HEK293 (cell line): ENCODE results near the gene OLFM1.

ENCODE experiments used
- CTCF ChIA-PET: fragments of 350-600 bp; formaldehyde crosslinking; extraction: SDS; loops from one replicate; lab custom pipeline; 2021; ENCODE audit warnings: antibody characterized with exemption; lab: Yijun Ruan, JAX
- POLR2A ChIA-PET: fragments of 300-600 bp; formaldehyde crosslinking; extraction: SDS; loops from one replicate; lab custom pipeline; 2020; ENCODE audit warnings: antibody characterized with exemption, inconsistent platforms; lab: Yijun Ruan, JAX
- H3K27ac ChIP-seq: fragments of 200-500 bp; sonication (Bioruptor generic); 2 replicates; pipeline ENCODE4 v1.5.1; 2014; ENCODE audit warnings: low read depth, low read length, control low read depth, inconsistent platforms; ENCODE audit errors: extremely low read depth
- H3K36me3 ChIP-seq, 2 experiments: fragments of 200-500 bp in 1 of 2; sonication (Bioruptor generic) in 1 of 2; 1 replicate in 1 of 2; 2 replicates in 1 of 2; pipeline ENCODE4 v1.5.1; 2014 to 2017; ENCODE audit warnings: inconsistent platforms in 2 of 2, low read length in 2 of 2; ENCODE audit not compliant: control insufficient read depth in 2 of 2, insufficient read depth in 1 of 2
- H3K4me1 ChIP-seq: fragments of 200-500 bp; sonication (Bioruptor generic); 2 replicates; pipeline ENCODE4 v1.5.1; 2014; ENCODE audit warnings: mild to moderate bottlenecking, low read length, inconsistent platforms; ENCODE audit not compliant: control insufficient read depth, insufficient read depth
- H3K4me3 ChIP-seq: 2 replicates; pipeline ENCODE4 v1.5.1; 2011; ENCODE audit warnings: low read depth, mild to moderate bottlenecking, control low read depth, low read length, moderate library complexity
- H3K9me3 ChIP-seq: fragments of 200-500 bp; sonication (Bioruptor generic); 2 replicates; pipeline ENCODE4 v1.5.1; 2014; ENCODE audit warnings: low read depth, low read length, inconsistent platforms; ENCODE audit not compliant: control insufficient read depth, insufficient read depth
- BCL11A ChIP-seq: fragments of 450-650 bp; formaldehyde crosslinking; IDR thresholded peaks from 2 replicates; pipeline ENCODE4 v1.5.1; 2016; ENCODE audit warnings: low read depth, missing biosample characterization, missing genetic modification characterization
- MEIS1 ChIP-seq: sonication (generic); formaldehyde crosslinking; IDR thresholded peaks from 2 replicates; pipeline ENCODE4 v1.8.1; 2022; ENCODE audit warnings: missing genetic modification reagents, mild to moderate bottlenecking, borderline replicate concordance
- ZBTB10 ChIP-seq: fragments of 450-650 bp; formaldehyde crosslinking; IDR thresholded peaks from 2 replicates; pipeline ENCODE4 v1.5.1; 2016; ENCODE audit warnings: missing biosample characterization, missing genetic modification characterization
- ZEB2 ChIP-seq: fragments of 450-650 bp; formaldehyde crosslinking; IDR thresholded peaks from 2 replicates; pipeline ENCODE4 v1.5.1; 2016; ENCODE audit warnings: missing biosample characterization, missing genetic modification characterization
- ZNF121 ChIP-seq: fragments of 450-650 bp; formaldehyde crosslinking; IDR thresholded peaks from 2 replicates; pipeline ENCODE4 v1.5.1; 2016; ENCODE audit warnings: missing biosample characterization, missing genetic modification characterization
- ZNF133 ChIP-seq: fragments of 450-650 bp; formaldehyde crosslinking; IDR thresholded peaks from 2 replicates; pipeline ENCODE4 v1.5.1; 2016; ENCODE audit warnings: missing biosample characterization, missing genetic modification characterization
- ZNF148 ChIP-seq: fragments of 450-650 bp; formaldehyde crosslinking; IDR thresholded peaks from 2 replicates; pipeline ENCODE4 v1.5.0; 2017; ENCODE audit warnings: missing biosample characterization, missing genetic modification characterization, borderline replicate concordance
- ZNF214 ChIP-seq: fragments of 450-650 bp; formaldehyde crosslinking; IDR thresholded peaks from 2 replicates; pipeline ENCODE4 v1.5.1; 2017; ENCODE audit warnings: missing biosample characterization, mild to moderate bottlenecking, missing genetic modification characterization, borderline replicate concordance
- ZNF501 ChIP-seq: fragments of 450-650 bp; formaldehyde crosslinking; IDR thresholded peaks from 2 replicates; pipeline ENCODE4 v1.5.1; 2016; ENCODE audit warnings: missing biosample characterization, missing genetic modification characterization
- ZNF558 ChIP-seq: fragments of 450-650 bp; formaldehyde crosslinking; IDR thresholded peaks from 2 replicates; pipeline ENCODE4 v1.5.1; 2016; ENCODE audit warnings: missing biosample characterization, missing genetic modification characterization
- ZNF561 ChIP-seq: fragments of 450-650 bp; IDR thresholded peaks from 2 replicates; pipeline ENCODE4 v1.5.1; 2018; ENCODE audit warnings: missing biosample characterization, missing genetic modification characterization, borderline replicate concordance
- ZNF624 ChIP-seq: fragments of 450-650 bp; formaldehyde crosslinking; IDR thresholded peaks from 2 replicates; pipeline ENCODE4 v1.5.1; 2017; ENCODE audit warnings: missing biosample characterization, missing genetic modification characterization
- ZNF76 ChIP-seq: fragments of 450-650 bp; formaldehyde crosslinking; IDR thresholded peaks from 2 replicates; pipeline ENCODE4; 2016; ENCODE audit warnings: low read depth, missing biosample characterization, missing genetic modification characterization, borderline replicate concordance
- TF ChIP-seq, protein P1 (sequence below): fragments of 450-650 bp; formaldehyde crosslinking; IDR thresholded peaks from 2 replicates; pipeline ENCODE4 v1.5.1; 2016; ENCODE audit warnings: missing biosample characterization, missing genetic modification characterization
- TF ChIP-seq, protein P2 (sequence below): fragments of 450-650 bp; formaldehyde crosslinking; IDR thresholded peaks from 2 replicates; pipeline ENCODE4 v1.5.1; 2016; ENCODE audit warnings: missing biosample characterization, missing genetic modification characterization

OLFM1 gene

DNA sequence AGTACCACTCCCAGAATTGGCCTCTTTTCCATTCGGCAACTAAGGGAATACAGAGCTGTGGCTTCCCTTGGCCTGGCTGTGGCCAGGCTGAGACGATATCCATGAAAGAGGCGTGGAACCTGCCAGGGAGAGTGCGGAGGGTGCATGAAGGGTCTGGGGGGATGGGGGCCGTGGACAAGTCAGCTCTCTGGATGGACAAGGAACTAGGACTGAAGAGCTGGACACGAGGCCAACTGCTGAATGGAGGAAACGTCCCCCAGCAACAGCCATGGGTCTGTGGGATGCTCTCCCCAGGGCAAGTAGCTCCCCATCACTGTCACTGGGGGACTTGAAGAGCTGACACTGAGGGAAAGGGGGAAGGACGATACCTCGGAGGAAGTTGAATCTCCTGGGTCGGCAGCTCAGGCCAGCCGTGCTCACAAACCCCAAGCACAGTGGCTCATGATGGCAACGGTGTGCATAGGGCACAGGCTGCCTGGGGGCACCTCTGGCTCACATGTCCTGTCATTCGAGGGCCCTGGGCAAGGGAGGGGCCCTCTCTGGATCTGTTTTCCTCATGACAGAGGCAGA lies 4.1 kb upstream of the OLFM1 start:
- CTCF ChIA-PET: interaction anchor here (0.6 to 2.1 kb wide), 4 partner anchors 260 to 345 kb away, joined by 3 to 16 read pairs (median 6); no protein-coding TSS in a partner anchor
- H3K36me3 ChIP-seq: no peaks in the 10 kb centered on the region
- POLR2A ChIA-PET: no interaction called here
- H3K4me1 ChIP-seq: no peaks in the 10 kb centered on the region
- TF ChIP-seq ZNF121 (tag by site-specific recombination) (no peak), MEIS1 (no peak), BCL11A (tag by site-specific recombination) (no peak), ZNF558 (tag by site-specific recombination) (no peak), ZNF624 (tag by site-specific recombination) (no peak), ZNF76 (tag by site-specific recombination) (no peak), ZNF561 (tag by site-specific recombination) (no peak), ZNF148 (tag by site-specific recombination) (no peak), ZEB2 (tag by site-specific recombination) (no peak), ZNF501 (tag by site-specific recombination) (no peak), ZNF133 (tag by site-specific recombination) (no peak), ZBTB10 (tag by site-specific recombination) (no peak), ZNF214 (no peak)
- TF ChIP-seq, protein P1, sequence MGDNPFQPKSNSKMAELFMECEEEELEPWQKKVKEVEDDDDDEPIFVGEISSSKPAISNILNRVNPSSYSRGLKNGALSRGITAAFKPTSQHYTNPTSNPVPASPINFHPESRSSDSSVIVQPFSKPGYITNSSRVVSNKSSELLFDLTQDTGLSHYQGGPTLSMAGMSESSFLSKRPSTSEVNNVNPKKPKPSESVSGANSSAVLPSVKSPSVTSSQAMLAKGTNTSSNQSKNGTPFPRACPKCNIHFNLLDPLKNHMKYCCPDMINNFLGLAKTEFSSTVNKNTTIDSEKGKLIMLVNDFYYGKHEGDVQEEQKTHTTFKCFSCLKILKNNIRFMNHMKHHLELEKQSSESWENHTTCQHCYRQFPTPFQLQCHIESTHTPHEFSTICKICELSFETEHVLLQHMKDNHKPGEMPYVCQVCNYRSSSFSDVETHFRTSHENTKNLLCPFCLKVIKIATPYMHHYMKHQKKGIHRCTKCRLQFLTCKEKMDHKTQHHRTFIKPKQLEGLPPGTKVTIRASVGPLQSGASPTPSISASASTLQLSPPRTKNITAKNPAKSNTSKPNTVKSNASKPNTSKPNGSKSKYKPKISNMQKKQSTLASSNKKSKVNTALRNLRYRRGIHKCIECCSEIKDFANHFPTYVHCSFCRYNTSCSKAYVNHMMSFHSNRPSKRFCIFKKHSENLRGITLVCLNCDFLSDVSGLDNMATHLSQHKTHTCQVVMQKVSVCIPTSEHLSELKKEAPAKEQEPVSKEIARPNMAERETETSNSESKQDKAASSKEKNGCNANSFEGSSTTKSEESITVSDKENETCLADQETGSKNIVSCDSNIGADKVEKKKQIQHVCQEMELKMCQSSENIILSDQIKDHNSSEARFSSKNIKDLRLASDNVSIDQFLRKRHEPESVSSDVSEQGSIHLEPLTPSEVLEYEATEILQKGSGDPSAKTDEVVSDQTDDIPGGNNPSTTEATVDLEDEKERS (tag by site-specific recombination): no peak
- TF ChIP-seq, protein P2, sequence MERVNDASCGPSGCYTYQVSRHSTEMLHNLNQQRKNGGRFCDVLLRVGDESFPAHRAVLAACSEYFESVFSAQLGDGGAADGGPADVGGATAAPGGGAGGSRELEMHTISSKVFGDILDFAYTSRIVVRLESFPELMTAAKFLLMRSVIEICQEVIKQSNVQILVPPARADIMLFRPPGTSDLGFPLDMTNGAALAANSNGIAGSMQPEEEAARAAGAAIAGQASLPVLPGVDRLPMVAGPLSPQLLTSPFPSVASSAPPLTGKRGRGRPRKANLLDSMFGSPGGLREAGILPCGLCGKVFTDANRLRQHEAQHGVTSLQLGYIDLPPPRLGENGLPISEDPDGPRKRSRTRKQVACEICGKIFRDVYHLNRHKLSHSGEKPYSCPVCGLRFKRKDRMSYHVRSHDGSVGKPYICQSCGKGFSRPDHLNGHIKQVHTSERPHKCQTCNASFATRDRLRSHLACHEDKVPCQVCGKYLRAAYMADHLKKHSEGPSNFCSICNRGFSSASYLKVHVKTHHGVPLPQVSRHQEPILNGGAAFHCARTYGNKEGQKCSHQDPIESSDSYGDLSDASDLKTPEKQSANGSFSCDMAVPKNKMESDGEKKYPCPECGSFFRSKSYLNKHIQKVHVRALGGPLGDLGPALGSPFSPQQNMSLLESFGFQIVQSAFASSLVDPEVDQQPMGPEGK (tag by site-specific recombination): no peak
- H3K4me3 ChIP-seq: no peak overlapping the region
- H3K27ac ChIP-seq: no peak overlapping the region
- H3K9me3 ChIP-seq: no peaks in the 10 kb centered on the region
